GM18907 (cell line): ENCODE results near the gene PRSS57.
"Not testable (repeated sequence)": the region's sequence is repeated elsewhere in the genome, so short reads cannot be mapped to it uniquely, and the experiment has no call there.

Source experiments
- ATAC-seq: cut with Tn5 transposase; IDR thresholded peaks from one replicate; pipeline ENCODE4 v1.9.1; 2021; ENCODE audit warnings: mild to moderate bottlenecking, moderate library complexity; ENCODE audit not compliant: unreplicated experiment

PRSS57 gene

GRCh38 chr19:695352-695949 lies at the start of gene PRSS57:
Gene PRSS57, minus strand, starts transcription at chr19:695452. Its CDS starts 22 bp downstream, at chr19:695430.
- ATAC-seq = no peak

- ATAC-seq = no peak
These were observed 48.0 kb upstream of the PRSS57 start for GRCh38 chr19:743168-743687.

GRCh38 chr19:742540-743075 lies 47.4 kb upstream of the PRSS57 start:
- no peak for ATAC-seq

DNA sequence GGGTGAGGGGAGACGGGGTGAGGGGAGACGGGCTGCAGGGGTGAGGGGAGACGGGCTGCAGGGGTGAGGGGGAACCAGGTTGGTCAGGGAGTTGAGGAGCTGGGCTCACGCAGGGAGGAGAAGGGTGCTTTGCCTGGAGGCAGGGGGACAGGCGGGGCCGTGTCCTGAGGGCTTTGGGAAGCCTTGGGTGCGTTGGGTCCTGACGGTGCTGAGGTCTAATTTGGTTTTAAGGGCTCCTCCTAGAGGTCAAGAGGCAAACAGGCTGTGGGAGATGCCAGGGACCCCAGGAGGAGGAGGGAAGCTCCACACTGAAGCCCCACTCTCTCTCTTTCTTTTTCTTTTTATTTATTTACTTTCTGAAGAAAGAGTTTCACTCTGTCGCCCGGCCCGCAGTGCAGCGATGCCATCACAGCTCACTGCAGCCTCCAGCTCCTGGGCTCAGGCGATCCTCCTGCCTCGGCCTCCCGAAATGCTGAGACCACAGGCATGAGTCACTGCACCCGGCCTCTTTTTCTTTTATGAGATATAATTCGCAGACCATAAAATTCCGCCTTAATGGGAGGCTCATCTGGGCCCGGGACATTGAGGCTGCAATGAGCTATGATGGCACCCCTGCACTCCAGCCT lies 46.4 kb upstream of the PRSS57 start:
- no peak for ATAC-seq

DNA sequence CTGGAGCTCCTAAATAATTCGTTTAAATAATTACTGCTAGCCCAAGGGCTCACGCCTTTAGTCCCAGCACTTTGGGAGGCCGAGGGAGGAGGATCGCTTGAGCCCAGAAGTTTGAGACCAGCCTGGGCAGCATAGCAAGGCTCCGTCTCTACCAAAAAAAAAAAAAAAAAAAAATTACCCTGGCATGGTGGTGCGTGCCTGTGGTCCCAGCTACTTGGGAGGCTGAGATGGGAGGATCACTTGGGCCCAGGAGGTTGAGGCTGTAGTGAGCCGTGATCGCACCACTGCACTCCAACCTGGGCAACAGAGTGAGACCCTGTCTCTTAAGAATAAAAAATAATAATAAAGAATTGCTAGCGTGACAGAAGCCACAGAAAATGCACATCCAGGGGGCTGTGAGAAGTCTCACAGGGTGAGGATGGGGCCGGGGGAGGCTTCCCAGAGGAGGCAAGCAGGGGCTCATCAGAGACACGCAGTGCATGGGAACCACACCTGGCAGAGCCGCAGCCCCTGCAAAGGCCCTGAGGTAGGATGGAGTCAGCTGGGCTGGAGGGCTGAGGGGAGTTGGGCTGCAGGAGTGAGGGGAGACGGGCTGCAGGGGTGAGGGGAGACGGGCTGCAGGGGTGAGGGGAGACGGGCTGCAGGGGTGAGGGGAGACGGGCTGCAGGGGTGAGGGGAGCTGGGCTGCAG lies 45.7 kb upstream of the PRSS57 start:
- not testable (repeated sequence) for ATAC-seq

DNA sequence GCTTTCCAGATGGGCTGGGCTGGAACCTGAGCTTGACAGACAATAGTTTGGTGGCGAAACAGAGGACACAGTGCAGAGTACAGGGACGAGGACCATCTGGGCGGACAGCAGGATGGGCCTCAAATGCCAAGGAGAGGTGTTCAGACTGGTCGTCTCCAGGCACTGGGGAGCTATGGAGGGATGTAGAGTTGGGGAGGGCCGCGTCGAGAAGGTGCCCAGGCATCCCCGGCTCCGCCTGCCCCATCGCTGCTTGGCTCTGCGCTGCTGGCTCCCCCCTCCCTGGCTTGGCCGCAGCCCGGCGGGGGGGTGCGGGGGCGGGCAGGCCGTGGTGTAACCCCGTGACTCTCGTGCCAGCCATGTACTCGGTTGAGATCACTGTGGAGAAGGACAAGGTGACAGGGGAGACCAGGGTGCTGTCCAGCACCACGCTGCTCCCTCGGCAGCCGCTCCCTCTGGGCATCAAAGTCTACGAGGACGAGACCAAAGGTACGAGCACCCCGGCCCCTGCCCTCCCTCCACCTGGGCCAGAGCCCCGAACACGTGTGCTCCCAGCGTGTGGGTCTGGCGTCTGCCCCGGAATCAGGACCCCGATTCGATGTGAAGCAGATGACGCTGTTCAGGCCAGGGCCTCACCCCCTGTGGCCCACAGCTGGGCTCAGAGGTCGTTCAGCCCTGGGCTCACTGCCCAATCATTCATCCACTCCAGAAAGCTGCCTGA lies 44.9 kb upstream of the PRSS57 start:
- no peak for ATAC-seq

GRCh38 chr19:738509-739128 lies 43.4 kb upstream of the PRSS57 start:
- ATAC-seq = no peak

- no peak for ATAC-seq
These were observed 42.4 kb upstream of the PRSS57 start for GRCh38 chr19:737591-738093.

DNA sequence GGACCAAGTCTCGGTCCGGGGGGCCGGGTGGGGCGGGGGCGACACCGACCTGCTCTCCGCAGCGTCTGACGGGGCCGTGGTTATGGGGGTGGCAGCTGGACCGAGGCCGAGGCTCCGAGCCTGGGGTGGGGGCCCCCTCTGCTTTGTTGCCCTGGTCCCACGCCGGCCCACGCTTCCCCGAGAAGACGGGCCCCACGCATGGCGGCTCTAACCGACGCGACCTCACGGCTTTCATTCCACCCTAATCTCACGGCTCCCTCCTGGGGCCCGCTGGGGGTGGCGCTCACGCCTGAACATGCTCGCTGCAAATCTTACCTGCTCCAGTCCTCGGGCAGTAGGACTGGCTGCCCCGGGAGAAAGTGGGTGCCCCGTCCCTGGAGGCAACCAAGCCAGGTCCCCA lies 40.9 kb upstream of the PRSS57 start:
- no peak for ATAC-seq

DNA sequence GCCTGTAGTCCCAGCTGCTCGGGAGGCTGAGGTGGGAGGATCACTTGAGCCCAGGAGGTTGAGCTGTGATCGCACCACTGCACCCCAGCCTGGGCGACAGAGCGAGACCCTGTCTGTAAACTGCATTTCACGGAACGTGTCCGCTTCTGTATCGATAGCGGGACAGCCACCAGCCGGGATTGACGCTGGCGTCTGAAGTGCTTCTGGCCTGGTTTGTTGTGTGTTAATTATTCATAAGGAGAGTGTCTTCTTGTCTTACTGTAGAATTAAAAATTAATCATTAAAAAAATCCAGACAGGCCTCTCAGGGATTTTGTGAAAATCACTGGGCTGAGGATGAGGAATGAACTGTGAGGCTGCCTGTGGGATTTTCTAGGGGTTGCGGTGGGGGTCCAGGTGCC lies 39.5 kb upstream of the PRSS57 start:
- no peak for ATAC-seq

- ATAC-seq = no peak
These were observed 37.2 kb upstream of the PRSS57 start for GRCh38 chr19:732148-733069.

- no peak for ATAC-seq
These were observed 35.7 kb upstream of the PRSS57 start for GRCh38 chr19:731000-731399.

GRCh38 chr19:729965-730668 lies 34.9 kb upstream of the PRSS57 start:
- ATAC-seq = no peak

- ATAC-seq = not testable (repeated sequence)
These were observed 34.3 kb upstream of the PRSS57 start for GRCh38 chr19:729564-729963.

GRCh38 chr19:728011-728410 lies 32.8 kb upstream of the PRSS57 start:
- no peak for ATAC-seq

DNA sequence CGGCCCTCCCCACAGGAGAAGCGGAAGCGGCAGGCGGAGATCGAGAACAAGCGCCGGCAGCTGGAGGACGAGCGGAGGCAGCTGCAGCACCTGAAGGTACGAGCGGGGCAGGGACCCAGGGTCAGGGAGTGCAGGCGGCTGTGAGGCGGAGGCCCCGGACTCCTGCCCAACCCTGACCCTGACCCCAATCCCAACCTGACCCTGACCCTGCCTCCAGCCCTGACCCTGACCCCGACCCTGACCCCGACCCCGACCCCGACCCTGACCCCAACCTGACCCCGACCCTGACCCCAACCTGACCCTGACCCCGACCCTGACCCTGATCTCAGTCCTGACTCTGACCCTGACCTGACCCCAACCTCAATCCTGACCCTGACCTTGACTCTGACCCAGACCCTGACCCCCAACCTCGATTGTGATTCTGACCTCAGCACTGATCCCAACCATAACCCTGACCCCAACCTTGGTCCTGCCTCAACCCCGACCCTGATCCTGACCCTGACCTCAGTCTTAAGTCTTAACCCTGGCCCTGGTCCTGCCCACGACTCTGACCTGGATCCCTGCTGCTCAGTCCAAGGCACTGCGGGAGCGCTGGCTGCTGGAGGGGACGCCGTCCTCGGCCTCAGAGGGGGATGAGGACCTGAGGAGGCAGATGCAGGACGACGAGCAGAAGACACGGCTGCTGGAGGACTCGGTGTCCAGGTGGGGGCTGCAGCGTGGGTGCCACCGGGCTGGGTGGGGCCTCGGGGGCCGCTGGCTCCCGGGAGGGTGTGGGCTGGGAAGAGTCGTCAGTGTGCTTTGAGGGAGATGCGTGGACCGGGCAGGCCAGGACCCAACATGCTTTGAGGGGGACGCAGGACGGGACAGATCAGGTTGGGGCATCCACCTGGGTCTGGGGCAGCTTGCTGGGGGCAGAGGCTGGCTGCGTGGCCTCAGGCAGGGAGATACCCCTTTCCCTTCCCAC lies 32.0 kb upstream of the PRSS57 start:
- ATAC-seq = no peak

GRCh38 chr19:725461-726089 lies 30.3 kb upstream of the PRSS57 start:
- no peak for ATAC-seq
